ENCODE measurements around the gene MCM7. TPM values are rescaled to one million over a fixed set of nuclear protein-coding genes. Genes with fewer than 3 reads are reported as not detected.

MCM7 gene
- total RNA-seq, 1 donor: 28.6 TPM

GRCh38 chr7:100106633-100107032 is 5.4 kb upstream of the MCM7 start:
- Histone ChIP-seq H3K27me3 (ENCODE audit: insufficient read depth, low read length) (no peaks in the 10 kb centered on the region), H3K4me3 (ENCODE audit: insufficient read depth, low read length) (no peak overlapping the region), H3K4me2 (ENCODE audit: insufficient read depth, low read length) (no peak overlapping the region), H2AFZ (ENCODE audit: low read length) (no peak overlapping the region), H3K4me1 (ENCODE audit: insufficient read depth, low read length) (peaks cover 13% of the 10 kb centered on the region), H3K27ac (ENCODE audit: low read depth, low read length) (no peak overlapping the region), H3K36me3 (ENCODE audit: insufficient read depth, low read length) (peaks cover 56% of the 10 kb centered on the region), H3K79me2 (ENCODE audit: insufficient read depth, low read length) (peaks cover 2% of the 10 kb centered on the region), H3K9me3 (ENCODE audit: low read depth, low read length) (no peaks in the 10 kb centered on the region), H4K20me1 (ENCODE audit: insufficient read depth, low read length) (no peaks in the 10 kb centered on the region)
- DNase-seq (ENCODE audit: insufficient read length, low spot score, missing footprints): no peak
- TF ChIP-seq CTCF (IDR thresholded peaks at IDR 0.05; ENCODE audit: extremely low read depth, low read depth, low read length): no peak

GRCh38 chr7:100105534-100105933 is 4.3 kb upstream of the MCM7 start:
- H3K36me3 ChIP-seq (ENCODE audit: insufficient read depth, low read length): peaks cover 48% of the 10 kb centered on the region
- no peak overlapping the region for H3K4me3 ChIP-seq (ENCODE audit: insufficient read depth, low read length)
- no peak overlapping the region for H3K27ac ChIP-seq (ENCODE audit: low read depth, low read length)
- H3K27me3 ChIP-seq (ENCODE audit: insufficient read depth, low read length): no peaks in the 10 kb centered on the region
- no peaks in the 10 kb centered on the region for H3K9me3 ChIP-seq (ENCODE audit: low read depth, low read length)
- peaks cover 7% of the 10 kb centered on the region for H3K79me2 ChIP-seq (ENCODE audit: insufficient read depth, low read length)
- no peak overlapping the region for H3K4me2 ChIP-seq (ENCODE audit: insufficient read depth, low read length)
- DNase-seq (ENCODE audit: insufficient read length, low spot score, missing footprints): no peak
- TF ChIP-seq CTCF (IDR thresholded peaks at IDR 0.05; ENCODE audit: extremely low read depth, low read depth, low read length): no peak
- H4K20me1 ChIP-seq (ENCODE audit: insufficient read depth, low read length): no peaks in the 10 kb centered on the region
- peaks cover 16% of the 10 kb centered on the region for H3K4me1 ChIP-seq (ENCODE audit: insufficient read depth, low read length)
- H2AFZ ChIP-seq (ENCODE audit: low read length): no peak overlapping the region

- no peaks in the 10 kb centered on the region for H3K9me3 ChIP-seq (ENCODE audit: low read depth, low read length)
- H3K4me1 ChIP-seq (ENCODE audit: insufficient read depth, low read length): peaks cover 25% of the 10 kb centered on the region
- H2AFZ ChIP-seq (ENCODE audit: low read length): no peak overlapping the region
- no peaks in the 10 kb centered on the region for H4K20me1 ChIP-seq (ENCODE audit: insufficient read depth, low read length)
- H3K79me2 ChIP-seq (ENCODE audit: insufficient read depth, low read length): peaks cover 29% of the 10 kb centered on the region
- peaks cover 48% of the 10 kb centered on the region for H3K36me3 ChIP-seq (ENCODE audit: insufficient read depth, low read length)
- H3K4me3 ChIP-seq (ENCODE audit: insufficient read depth, low read length): peak overlapping the region; percentile 90
- H3K27ac ChIP-seq (ENCODE audit: low read depth, low read length): peak overlapping the region; percentile 72
- H3K27me3 ChIP-seq (ENCODE audit: insufficient read depth, low read length): no peaks in the 10 kb centered on the region
- peak; percentile 99 for DNase-seq (ENCODE audit: insufficient read length, low spot score, missing footprints)
- no peak for TF ChIP-seq CTCF (IDR thresholded peaks at IDR 0.05; ENCODE audit: extremely low read depth, low read depth, low read length)
- H3K4me2 ChIP-seq (ENCODE audit: insufficient read depth, low read length): peak overlapping the region; percentile 97
Observed at GRCh38 chr7:100102950-100103840, 2.0 kb upstream of the MCM7 start.

GRCh38 chr7:100100420-100101015 is 679 bp downstream of the MCM7 start:
- H3K36me3 ChIP-seq (ENCODE audit: insufficient read depth, low read length): peaks cover 50% of the 10 kb centered on the region
- H2AFZ ChIP-seq (ENCODE audit: low read length): peak overlapping the region; percentile 57
- H3K4me1 ChIP-seq (ENCODE audit: insufficient read depth, low read length): peaks cover 25% of the 10 kb centered on the region
- peak overlapping the region; percentile 90 for H3K4me3 ChIP-seq (ENCODE audit: insufficient read depth, low read length)
- H3K79me2 ChIP-seq (ENCODE audit: insufficient read depth, low read length): peaks cover 42% of the 10 kb centered on the region
- H3K27ac ChIP-seq (ENCODE audit: low read depth, low read length): peak overlapping the region; percentile 76
- H3K9me3 ChIP-seq (ENCODE audit: low read depth, low read length): no peaks in the 10 kb centered on the region
- no peaks in the 10 kb centered on the region for H4K20me1 ChIP-seq (ENCODE audit: insufficient read depth, low read length)
- no peaks in the 10 kb centered on the region for H3K27me3 ChIP-seq (ENCODE audit: insufficient read depth, low read length)
- peak overlapping the region; percentile 97 for H3K4me2 ChIP-seq (ENCODE audit: insufficient read depth, low read length)
- DNase-seq (ENCODE audit: insufficient read length, low spot score, missing footprints): peak; percentile 99
- TF ChIP-seq CTCF (IDR thresholded peaks at IDR 0.05; ENCODE audit: extremely low read depth, low read depth, low read length): no peak
